Activated CD4-positive, alpha-beta T cell treated with anti-CD3 and anti-CD28 coated beads for 4 hours (primary cell): ENCODE results near the gene JAKMIP1.

Experiments
- DNase-seq, 2 donors: peaks; one replicate each; pipeline ENCODE4 v3.0.0-alpha.2; 2020

JAKMIP1 gene

GRCh38 chr4:6055436-6055835 lies 144.9 kb downstream of the JAKMIP1 start:
- DNase-seq: no peak

- no peak for DNase-seq
These were observed 145.3 kb downstream of the JAKMIP1 start for GRCh38 chr4:6055030-6055429.

- DNase-seq: no peak
These were observed 146.0 kb downstream of the JAKMIP1 start for GRCh38 chr4:6054162-6054922.

GRCh38 chr4:6052679-6053078 lies 147.7 kb downstream of the JAKMIP1 start:
- no peak for DNase-seq

- no peak for DNase-seq
These were observed 149.8 kb downstream of the JAKMIP1 start for GRCh38 chr4:6050551-6050950.

GRCh38 chr4:6049985-6050384 lies 150.4 kb downstream of the JAKMIP1 start:
- no peak for DNase-seq

- no peak for DNase-seq
These were observed 151.1 kb downstream of the JAKMIP1 start for GRCh38 chr4:6049278-6049677.

- DNase-seq: no peak
These were observed 151.8 kb downstream of the JAKMIP1 start for GRCh38 chr4:6048537-6048936.

- DNase-seq: no peak
These were observed 153.1 kb downstream of the JAKMIP1 start for GRCh38 chr4:6047130-6047673.

GRCh38 chr4:6046526-6047129 lies 153.7 kb downstream of the JAKMIP1 start:
- DNase-seq: no peak

GRCh38 chr4:6044805-6045204 lies 155.5 kb downstream of the JAKMIP1 start:
- DNase-seq: no peak

- DNase-seq: no peak
These were observed 156.1 kb downstream of the JAKMIP1 start for GRCh38 chr4:6044276-6044675.

- no peak for DNase-seq
These were observed 156.5 kb downstream of the JAKMIP1 start for GRCh38 chr4:6043843-6044242.

- no peak for DNase-seq
These were observed 157.2 kb downstream of the JAKMIP1 start for GRCh38 chr4:6043188-6043587.

GRCh38 chr4:6042293-6043063 lies 157.9 kb downstream of the JAKMIP1 start:
- no peak for DNase-seq

GRCh38 chr4:6041800-6042199 lies 158.5 kb downstream of the JAKMIP1 start:
- DNase-seq: no peak

GRCh38 chr4:6038711-6039110 lies 161.6 kb downstream of the JAKMIP1 start:
- no peak for DNase-seq

GRCh38 chr4:6035786-6036185 lies 164.6 kb downstream of the JAKMIP1 start:
- DNase-seq: no peak

- no peak for DNase-seq
These were observed 167.0 kb downstream of the JAKMIP1 start for GRCh38 chr4:6033381-6033780.

GRCh38 chr4:6032249-6033244 lies 167.8 kb downstream of the JAKMIP1 start:
- DNase-seq: no peak

GRCh38 chr4:6031846-6032245 lies 168.5 kb downstream of the JAKMIP1 start:
- no peak for DNase-seq

GRCh38 chr4:6030679-6031078 lies 169.7 kb downstream of the JAKMIP1 start:
- no peak for DNase-seq
